Ovary (tissue), 9 donors: ENCODE results near the gene RAPGEF6. TPM values are rescaled to one million over a fixed set of nuclear protein-coding genes. Genes with fewer than 3 reads are reported as not detected.

ENCODE experiments used
- DNase-seq, 5 donors: peaks; one replicate each; pipeline ENCODE4 v3.0.0-alpha.2; 2019 to 2020
- H3K27ac ChIP-seq, 2 donors: fragments of 200-600 bp; one replicate each; pipeline versions ENCODE4 v1.5.1 to v1.8.0; 2019 to 2022
- H3K27me3 ChIP-seq: fragments of 200-600 bp; one replicate; pipeline ENCODE4 v1.8.0; 2022
- H3K36me3 ChIP-seq: fragments of 200-600 bp; sonication (generic); one replicate; pipeline ENCODE4 v1.5.1; 2019
- H3K4me1 ChIP-seq: one replicate; pipeline ENCODE4 v1.8.1; 2013; ENCODE audit warnings: mild to moderate bottlenecking, moderate library complexity; ENCODE audit not compliant: insufficient read depth
- H3K4me3 ChIP-seq: fragments of 200-600 bp; sonication (generic); one replicate; pipeline ENCODE4 v1.5.1; 2017
- H3K9me3 ChIP-seq, 2 donors: fragments of 200-600 bp in 1 of 2; sonication (generic) in 1 of 2; one replicate each; pipeline versions ENCODE4 v1.5.1 to v1.8.1; 2013 to 2019; ENCODE audit warnings: mild to moderate bottlenecking in 1 of 2, moderate library complexity in 1 of 2
- CTCF ChIP-seq, 3 donors: fragments of 450-650 bp in 2 of 3; fragments of 200-600 bp in 1 of 3; IDR thresholded peaks; one replicate each; pipeline versions ENCODE4 v1.5.1 to v1.8.0; 2016 to 2022; ENCODE audit warnings: antibody characterized with exemption in 3 of 3, mild to moderate bottlenecking in 1 of 3
- EP300 ChIP-seq: sonication (generic); formaldehyde crosslinking; IDR thresholded peaks from one replicate; pipeline ENCODE4 v1.6.1; 2017; ENCODE audit warnings: antibody characterized with exemption
- POLR2A ChIP-seq: fragments of 450-650 bp; IDR thresholded peaks from one replicate; pipeline ENCODE4 v1.6.1; 2017; ENCODE audit warnings: antibody characterized with exemption, mild to moderate bottlenecking, moderate library complexity
- WGBS, 3 donors: extraction: QIAGEN DNeasy Blood & Tissue Kit in 1 of 3; methylation state at CpG; one replicate each; pipeline versions ENCODE4 v1.1.5 to v1.1.7; 2013 to 2017; 5-methylcytosine and 5-hydroxymethylcytosine counted together
- intact Hi-C, 4 donors: fragments of 100-400 bp; cut with DNase I; formaldehyde crosslinking; loops; one replicate each; pipeline versions ENCODE4 v1.11.0 to v1.15.1; 2022 to 2023
- polyA plus RNA-seq, 2 donors: library from polyadenylated mRNA; stranded (reverse); fragments of 200-250 nt in 1 of 2; fragments of 350-450 nt in 1 of 2; fragmentation: Illumina TruSeq in 1 of 2; extraction: RNeasy Lipid Tissue Mini Kit (QIAGEN cat#74804) in 1 of 2; gene quantifications; one replicate each; pipeline ENCODE4 v1.2.3, GENCODE V29; 2013 to 2014
- total RNA-seq, 7 donors: library from RNA; depleted of rRNA in 2 of 7; stranded (reverse); fragments of >200 nt in 2 of 7; fragmentation: NEBNext Ultra II Directional in 3 of 7; extraction: Animal tissue kit (Norgen Biotek cat#: 25700) in 3 of 7; gene quantifications; one replicate each; pipeline versions ENCODE4 v1.1.0 to v1.2.4, GENCODE V29; 2016 to 2023
- donor health status: DM: no; HTN: no; CAD: no; lungs with moderate emphysema.
- donor health status: DM: no; HTN: no; CAD: no.
- donor health status: Bipolar disorder and iron deficiency.
- donor health status: DM: yes; HTN: yes; CAD: no.
- donor health status: DM: no; HTN: no; CAD: no.
- donor health status: DM: yes; HTN: yes; CAD: no.

RAPGEF6 gene
- total and polyA plus RNA-seq, 9 donors = 4.2 to 25.8 (median 18.5) TPM

DNA sequence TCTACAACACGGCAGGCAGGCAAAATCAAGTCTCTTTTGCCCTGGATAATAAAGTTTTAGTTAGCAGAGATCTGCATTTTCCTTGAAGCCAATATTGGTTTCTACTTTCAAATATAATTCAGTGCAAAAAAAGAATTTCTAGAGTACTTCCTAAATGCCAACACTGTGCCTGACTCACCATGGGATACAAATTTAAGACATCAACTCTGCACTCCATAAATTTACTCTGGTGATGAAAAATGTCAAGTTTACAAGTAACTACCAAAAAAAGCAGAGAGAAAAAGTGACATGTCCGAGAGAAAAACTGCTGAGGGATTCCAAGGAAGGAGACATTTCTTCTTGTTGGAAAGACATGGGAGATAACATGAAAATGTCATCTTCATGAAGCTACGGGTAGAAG lies 119.7 kb downstream of the RAPGEF6 start:
- no peaks in the 10 kb centered on the region for H3K4me1 ChIP-seq
- DNase-seq = no peak
- H3K9me3 ChIP-seq = no peaks in the 10 kb centered on the region
- no peak for TF ChIP-seq EP300
- TF ChIP-seq CTCF (IDR thresholded peaks at IDR 0.05) = no peak
- TF ChIP-seq POLR2A = no peak
- intact Hi-C loops = no loop called here
- H3K36me3 ChIP-seq = no peaks in the 10 kb centered on the region
- H3K4me3 ChIP-seq = no peak overlapping the region
- WGBS, 3 donors = 87 to 94% (median 93%) methylated on average over 3 of the region's 3 CpGs
- H3K27me3 ChIP-seq = no peaks in the 10 kb centered on the region
- no peak overlapping the region for H3K27ac ChIP-seq

GRCh38 chr5:131514316-131515283 lies 120.4 kb downstream of the RAPGEF6 start:
- no peak for DNase-seq
- 71 to 87% (median 73%) methylated on average over 6 of the region's 6 CpGs for WGBS, 3 donors
- no peaks in the 10 kb centered on the region for H3K36me3 ChIP-seq
- no peak for TF ChIP-seq EP300
- no peak for TF ChIP-seq CTCF (IDR thresholded peaks at IDR 0.05)
- no peak for TF ChIP-seq POLR2A
- H3K4me3 ChIP-seq = no peak overlapping the region
- no peak overlapping the region for H3K27ac ChIP-seq
- H3K27me3 ChIP-seq = no peaks in the 10 kb centered on the region
- intact Hi-C loops = no loop called here
- no peaks in the 10 kb centered on the region for H3K4me1 ChIP-seq
- no peaks in the 10 kb centered on the region for H3K9me3 ChIP-seq

GRCh38 chr5:131513780-131514179 lies 121.2 kb downstream of the RAPGEF6 start:
- intact Hi-C loops = no loop called here
- Histone ChIP-seq H3K4me3 (no peak overlapping the region), H3K4me1 (no peaks in the 10 kb centered on the region), H3K27me3 (no peaks in the 10 kb centered on the region), H3K36me3 (no peaks in the 10 kb centered on the region), H3K9me3 (no peaks in the 10 kb centered on the region), H3K27ac (no peak overlapping the region)
- TF ChIP-seq EP300 = no peak
- TF ChIP-seq CTCF (IDR thresholded peaks at IDR 0.05) = no peak
- TF ChIP-seq POLR2A = no peak
- 93 to 96% (median 95%) methylated on average over 6 of the region's 6 CpGs for WGBS, 3 donors
- no peak for DNase-seq

GRCh38 chr5:131511934-131512333 lies 123.1 kb downstream of the RAPGEF6 start:
- no peak for DNase-seq
- intact Hi-C loops = no loop called here
- Histone ChIP-seq H3K36me3 (no peaks in the 10 kb centered on the region), H3K4me1 (no peaks in the 10 kb centered on the region), H3K9me3 (no peaks in the 10 kb centered on the region), H3K27ac (no peak overlapping the region), H3K4me3 (no peak overlapping the region), H3K27me3 (no peaks in the 10 kb centered on the region)
- no peak for TF ChIP-seq POLR2A
- no peak for TF ChIP-seq CTCF (IDR thresholded peaks at IDR 0.05)
- no peak for TF ChIP-seq EP300
- WGBS, 3 donors = 94 to 98% (median 98%) methylated on average over 5 of the region's 5 CpGs
